ENCODE results near the gene XAGE3.
"Not testable (repeated sequence)": the region's sequence is repeated elsewhere in the genome, so short reads cannot be mapped to it uniquely, and the experiment has no call there.

Gene XAGE3

GRCh38 chrX:52843619-52844018 lies 24.3 kb downstream of the XAGE3 start:
- DNase-seq (ENCODE audit: low spot score) = not testable (repeated sequence)

- DNase-seq (ENCODE audit: low spot score) = no peak
Measured at GRCh38 chrX:52839137-52839536, 28.7 kb downstream of the XAGE3 start.

- no peak for DNase-seq (ENCODE audit: low spot score)
Measured at GRCh38 chrX:52830551-52830950, 37.3 kb downstream of the XAGE3 start.

GRCh38 chrX:52824608-52825007 lies 43.3 kb downstream of the XAGE3 start:
- no peak for DNase-seq (ENCODE audit: low spot score)

GRCh38 chrX:52821079-52821760 lies 46.7 kb downstream of the XAGE3 start:
- no peak for DNase-seq (ENCODE audit: low spot score)

GRCh38 chrX:52819788-52820187 lies 48.1 kb downstream of the XAGE3 start:
- no peak for DNase-seq (ENCODE audit: low spot score)
